HG02840 (cell line): Measurements from ENCODE around the gene SHC2.
"Not testable (repeated sequence)": the region's sequence is repeated elsewhere in the genome, so short reads cannot be mapped to it uniquely, and the experiment has no call there.

Experiments
- ATAC-seq: cut with Tn5 transposase; IDR thresholded peaks from one replicate; pipeline ENCODE4 v1.9.1; 2021; ENCODE audit warnings: mild to moderate bottlenecking, moderate library complexity, moderate number of reproducible peaks; ENCODE audit not compliant: unreplicated experiment, low FRiP score

SHC2 gene

DNA sequence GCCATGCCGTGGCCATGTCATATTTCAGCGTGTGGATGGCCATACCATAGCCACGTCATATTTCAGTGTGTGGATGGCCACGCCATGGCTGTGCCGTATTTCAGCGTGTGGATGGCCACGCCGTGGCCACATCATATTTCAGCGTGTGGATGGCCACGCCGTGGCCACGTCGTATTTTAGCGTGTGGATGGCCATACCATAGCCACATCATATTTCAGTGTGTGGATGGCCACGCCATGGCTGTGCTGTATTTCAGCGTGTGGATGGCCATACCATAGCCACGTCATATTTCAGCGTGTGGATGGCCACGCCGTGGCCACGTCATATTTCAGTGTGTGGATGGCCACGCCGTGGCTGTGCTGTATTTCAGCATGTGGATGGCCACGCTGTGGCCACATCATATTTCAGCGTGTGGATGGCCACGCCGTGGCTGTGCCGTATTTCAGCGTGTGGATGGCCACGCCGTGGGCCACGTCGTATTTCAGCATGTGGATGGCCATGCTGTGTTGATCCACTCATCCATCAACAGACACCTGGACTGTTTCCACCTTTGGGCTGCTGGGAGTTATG lies 9.8 kb downstream of the SHC2 start:
- not testable (repeated sequence) for ATAC-seq

DNA sequence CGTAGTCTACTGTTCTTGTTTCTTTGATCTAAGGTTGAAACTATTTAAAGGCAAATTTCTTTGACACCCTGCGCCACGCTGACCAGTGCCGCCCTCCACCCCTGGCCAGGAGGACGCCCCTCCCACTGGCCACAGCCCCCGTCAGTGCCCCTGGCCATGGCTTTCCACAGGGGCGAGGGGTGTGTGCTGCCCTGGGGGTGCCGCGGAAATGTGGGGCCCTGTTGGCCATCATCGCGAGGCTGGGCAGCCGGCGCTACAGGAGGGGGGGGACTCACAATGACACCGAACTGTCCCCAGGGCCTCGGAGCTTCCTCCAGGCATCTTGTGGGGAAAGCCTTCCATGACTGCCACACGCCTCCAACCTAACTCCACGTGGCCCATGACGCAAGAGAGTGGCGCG lies 10.9 kb downstream of the SHC2 start:
- ATAC-seq, result no peak

DNA sequence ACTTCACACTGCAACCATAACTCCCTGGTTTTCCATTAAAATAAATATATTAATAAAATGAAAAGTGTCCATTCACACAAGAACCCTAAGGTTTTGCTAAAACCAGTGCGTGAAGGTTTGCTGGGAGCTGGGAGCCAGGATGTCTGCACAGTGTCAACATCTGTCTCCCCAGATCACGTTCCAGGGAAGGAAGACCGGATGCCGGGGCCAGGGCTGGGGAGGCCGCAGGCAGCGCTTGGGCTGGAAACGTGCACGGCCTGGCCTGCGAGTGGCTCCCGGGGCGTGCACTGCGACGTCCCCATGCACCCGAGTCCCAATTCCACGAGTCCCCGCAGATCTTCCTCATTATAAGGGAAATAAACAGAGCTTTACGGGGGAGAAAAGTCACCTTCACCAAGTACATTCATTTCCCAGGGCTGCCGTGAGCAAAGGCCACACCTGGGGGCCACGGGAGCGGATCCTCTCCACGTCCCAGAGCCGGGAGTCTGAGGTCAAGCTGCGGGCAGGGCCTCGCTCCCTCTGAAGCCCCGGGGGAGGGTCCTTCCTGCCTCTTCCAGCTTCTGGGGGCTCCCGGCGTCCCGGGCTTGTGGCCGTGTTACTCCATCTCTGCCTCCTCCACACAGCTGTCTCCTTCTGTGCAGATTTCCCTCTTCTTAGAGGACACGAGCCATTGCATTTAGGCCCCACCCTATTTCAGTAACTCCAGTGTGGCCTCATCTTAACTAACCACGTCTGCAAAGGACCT lies 12.8 kb downstream of the SHC2 start:
- no peak for ATAC-seq

DNA sequence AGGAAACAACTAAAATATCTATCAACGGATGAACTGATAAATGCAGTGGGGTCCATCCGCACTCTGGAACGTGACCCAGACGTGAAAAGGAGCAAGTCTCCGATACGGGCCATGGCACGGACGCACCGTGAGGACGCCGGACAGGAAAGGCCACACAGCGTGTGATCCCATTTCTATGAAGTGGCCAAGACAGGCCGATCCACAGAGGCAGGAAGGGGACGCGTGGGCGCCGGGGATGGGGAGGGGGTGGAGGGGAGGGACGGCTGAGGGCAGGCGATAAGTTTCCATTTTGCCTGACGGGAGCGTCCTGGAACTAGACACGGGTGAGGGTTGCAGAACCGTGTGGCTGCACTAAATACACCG lies 13.8 kb downstream of the SHC2 start:
- no peak for ATAC-seq

DNA sequence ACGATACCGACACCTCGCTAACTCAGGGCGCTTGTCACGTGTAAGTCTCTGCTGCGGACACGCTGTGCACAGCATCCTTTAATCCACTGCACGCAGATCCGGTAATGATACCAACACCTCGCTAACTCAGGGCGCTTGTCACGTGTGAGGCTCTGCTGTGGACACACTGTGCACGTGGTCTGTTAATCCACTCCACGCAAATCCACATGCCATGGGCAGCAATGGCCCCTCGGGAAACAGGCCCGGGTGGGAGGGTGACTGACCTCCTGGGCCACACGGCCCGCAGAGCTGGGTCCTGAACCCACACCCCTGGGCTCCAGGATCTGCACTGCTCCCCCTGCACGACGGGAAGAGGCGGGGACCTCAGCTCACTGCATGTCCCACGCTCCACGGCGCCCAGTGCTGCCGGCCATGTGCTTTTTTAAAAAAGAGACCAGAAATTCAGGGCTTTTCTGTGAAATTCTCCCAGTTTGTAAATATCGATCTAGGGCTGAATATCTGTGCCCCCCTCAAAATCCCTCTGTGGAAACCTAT lies 16.1 kb downstream of the SHC2 start:
- ATAC-seq, result no peak

DNA sequence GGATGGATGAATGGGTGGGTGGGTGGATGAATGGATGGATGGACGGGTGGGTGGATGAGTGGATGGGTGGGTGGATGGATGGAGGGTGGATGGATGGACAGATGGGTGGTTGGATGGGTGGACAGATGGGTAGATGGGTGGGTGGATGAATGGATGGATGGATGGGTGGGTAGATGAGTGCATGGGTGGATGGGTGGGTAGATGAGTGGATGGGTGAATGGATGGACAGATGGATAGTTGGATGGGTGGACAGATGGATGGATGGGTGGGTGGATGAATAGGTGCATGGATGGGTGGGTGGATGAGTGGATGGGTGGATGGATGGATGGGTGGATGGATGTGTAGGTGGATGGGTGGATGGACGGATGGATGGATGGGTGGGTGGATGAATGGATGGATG lies 17.8 kb downstream of the SHC2 start:
- no peak for ATAC-seq

DNA sequence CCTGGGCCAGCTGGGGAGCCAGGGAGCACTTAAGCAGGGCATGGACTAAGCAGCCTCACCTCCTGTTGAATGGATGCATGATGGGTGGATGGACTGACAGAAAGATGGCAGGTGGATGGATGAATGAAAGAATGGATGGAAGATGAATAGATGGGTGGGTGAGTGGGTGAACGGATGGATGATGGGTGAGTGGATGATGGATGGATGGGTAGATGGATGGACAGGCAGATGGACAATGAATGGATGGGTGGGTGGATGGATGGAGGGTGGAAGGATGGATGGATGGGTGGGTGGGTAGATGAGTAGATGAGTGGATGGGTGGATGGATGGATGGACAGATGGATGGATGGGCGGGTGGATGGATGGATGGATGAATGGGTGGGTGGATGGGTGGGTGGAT lies 18.7 kb downstream of the SHC2 start:
- no peak for ATAC-seq

DNA sequence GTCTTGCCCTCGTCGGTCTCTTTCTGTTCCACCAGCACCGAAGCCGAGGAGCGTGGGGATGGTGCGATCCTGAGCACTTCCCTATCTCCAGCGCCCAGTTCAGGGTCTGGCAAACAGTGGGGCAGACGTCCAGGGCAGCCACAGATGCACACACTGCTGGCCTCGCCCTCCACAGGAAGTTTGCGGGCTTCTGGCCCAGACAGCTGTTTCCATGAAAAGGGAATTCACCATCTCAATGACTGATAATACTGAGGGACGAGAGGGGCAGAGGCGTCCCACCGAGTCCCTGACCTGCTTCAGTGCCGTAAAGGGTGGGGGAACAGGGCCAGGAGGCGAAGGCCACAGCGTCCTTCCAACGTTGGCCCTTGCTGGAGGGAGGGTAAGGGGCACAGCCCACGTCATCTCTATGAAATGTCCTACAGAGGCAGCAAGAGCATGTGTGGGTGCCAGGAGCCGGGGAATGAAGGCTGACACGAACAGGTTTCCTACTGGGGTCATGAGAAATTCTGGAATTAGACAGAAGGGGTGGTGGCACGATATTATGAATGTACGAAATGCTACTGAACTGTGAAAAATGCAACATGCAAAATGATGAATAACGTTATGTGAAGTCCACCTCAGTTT lies 19.5 kb downstream of the SHC2 start:
- ATAC-seq, result no peak

DNA sequence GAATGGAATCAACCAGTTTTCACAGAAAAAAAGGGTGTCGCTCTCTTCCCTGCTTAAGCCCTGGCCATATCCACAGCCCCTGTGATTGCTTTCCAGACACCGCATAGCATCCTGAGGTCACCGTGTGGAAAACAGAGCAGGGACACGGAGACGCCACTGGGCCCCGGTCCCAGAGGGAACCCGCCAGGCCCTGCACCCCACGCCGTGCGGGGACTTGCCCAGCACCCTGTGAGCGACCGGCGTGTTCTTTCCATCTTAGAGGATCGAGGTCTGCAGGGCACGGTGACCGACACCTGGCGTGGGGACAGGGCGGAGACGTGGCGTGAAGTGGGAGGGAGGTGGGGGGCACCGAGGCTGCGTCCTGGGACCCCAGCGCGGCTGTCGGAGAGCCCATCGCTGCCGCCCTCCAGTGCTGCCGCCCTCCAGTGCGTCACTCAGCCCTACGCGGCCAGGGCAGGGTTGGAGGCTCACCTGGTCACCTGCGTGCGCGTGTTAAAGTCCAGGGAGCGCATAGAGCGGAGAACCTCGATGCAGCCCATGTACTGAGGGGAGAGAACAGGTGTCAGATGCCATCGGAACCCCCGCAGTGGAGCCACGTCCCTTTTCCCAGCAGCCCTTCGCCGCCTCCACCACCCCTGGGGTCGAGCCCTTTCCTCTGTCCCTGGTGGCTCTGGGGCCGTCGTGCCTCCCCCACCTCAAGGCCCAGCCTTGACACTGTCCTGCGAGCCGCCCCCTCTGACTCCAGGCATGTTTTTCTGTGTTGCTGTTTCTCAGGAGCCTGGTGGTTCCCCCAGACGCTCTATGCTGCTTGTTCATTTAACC lies 20.2 kb downstream of the SHC2 start:
- ATAC-seq, result no peak

DNA sequence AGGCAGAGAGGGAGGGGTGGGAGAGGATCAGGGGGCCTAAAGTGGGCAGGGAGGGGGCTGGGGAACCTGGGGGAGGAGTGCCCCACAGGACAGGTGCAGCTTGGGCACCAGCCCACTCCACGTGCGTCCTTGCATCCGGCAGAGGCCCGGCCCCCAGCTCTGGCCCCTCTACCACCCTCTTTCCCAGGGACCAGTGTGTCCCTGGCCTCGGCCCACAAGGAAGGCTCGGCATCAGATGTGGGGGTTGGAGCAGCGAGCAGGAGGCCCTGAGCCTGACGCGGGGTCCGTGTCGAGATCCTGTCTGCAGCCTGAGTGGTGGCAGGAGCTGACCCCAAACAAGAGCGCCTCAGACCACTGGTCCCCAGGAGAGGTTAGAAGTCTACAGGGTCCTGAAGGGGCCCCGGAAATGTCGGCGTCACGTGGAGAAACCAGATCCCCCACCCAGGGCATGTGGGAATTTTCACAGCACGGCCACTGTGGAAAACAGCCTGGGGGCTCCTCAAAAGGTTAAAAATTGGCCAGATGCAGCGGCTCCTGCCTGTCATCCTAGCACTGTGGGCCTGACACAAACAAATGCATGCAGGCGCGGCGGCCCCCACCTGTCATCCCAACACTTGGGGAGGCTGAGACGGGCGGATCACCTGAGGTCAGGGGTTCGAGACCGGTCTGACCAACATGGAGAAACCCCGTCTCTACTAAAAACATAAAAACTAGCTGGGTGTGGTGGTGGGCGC lies 21.5 kb downstream of the SHC2 start:
- ATAC-seq, result no peak

DNA sequence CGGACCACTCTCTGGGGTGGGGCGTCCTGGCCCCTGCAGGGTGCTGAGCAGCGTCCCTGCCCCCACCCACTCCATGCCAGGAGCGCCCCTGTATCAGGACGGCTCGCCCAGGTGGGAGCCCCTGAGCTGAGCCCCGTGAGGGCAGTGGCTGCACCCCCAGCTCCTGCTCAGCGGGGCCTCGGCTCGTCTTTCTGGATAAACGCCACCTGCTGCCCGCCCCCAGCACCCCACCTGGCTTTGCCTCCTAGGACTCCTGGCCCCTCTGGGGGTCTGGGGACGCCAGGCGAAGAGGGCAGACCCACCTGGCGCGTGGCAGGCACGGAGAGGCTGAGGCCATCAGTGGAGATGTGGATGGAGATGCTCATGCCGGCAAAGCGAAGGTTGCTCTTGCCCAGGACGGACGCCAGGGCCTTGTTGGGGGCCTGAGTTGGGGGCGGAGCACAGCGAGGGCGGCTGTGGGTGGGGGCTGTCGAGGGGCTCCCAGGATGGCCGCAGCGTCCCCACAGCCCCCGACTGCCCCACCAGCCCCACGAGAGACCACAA lies 22.3 kb downstream of the SHC2 start:
- no peak for ATAC-seq

DNA sequence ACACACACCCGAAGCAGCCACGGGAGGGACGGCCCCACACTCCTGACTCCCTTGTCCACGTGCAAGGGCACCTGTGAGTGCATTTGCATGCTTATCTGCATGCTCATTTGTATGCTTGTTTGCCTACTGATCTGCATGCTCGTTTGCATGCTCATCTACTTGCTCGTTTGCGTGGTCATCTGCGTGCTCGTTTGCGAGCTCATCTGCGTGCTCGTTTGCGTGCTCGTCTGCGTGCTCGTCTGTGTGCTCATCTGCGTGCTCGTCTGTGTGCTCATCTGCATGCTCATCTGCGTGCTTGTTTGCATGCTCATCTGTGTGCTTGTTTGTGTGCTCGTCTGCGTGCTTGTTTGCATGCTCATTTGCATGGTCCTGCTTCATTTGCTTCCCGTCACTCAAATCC lies 23.8 kb downstream of the SHC2 start:
- ATAC-seq, result no peak

DNA sequence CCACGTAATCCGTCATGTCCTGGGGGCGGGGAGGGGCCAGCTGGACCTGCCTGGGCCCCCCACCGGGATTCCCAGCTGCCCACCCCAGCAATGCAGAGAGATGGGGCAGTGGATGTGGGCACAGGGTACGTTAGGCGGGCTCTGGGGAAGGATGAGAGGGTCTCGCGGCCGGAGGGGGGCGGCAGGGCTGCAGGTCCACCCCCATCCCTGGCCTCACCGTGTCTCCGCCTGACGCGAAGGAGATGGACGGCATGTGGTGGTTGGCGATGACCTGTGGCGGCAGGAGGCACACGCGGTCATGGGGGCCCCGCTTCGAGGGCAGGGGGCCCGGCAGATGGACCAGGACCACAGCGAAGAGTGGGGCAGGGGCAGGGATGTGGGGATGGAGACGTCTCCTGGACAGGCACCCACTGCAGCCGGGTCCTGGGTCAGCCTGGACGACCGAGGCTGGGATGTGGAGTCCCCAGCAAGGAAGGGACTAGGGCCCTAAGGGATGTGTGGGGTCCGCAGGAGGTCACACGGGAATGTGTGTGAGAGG lies 24.4 kb downstream of the SHC2 start:
- ATAC-seq, result no peak

DNA sequence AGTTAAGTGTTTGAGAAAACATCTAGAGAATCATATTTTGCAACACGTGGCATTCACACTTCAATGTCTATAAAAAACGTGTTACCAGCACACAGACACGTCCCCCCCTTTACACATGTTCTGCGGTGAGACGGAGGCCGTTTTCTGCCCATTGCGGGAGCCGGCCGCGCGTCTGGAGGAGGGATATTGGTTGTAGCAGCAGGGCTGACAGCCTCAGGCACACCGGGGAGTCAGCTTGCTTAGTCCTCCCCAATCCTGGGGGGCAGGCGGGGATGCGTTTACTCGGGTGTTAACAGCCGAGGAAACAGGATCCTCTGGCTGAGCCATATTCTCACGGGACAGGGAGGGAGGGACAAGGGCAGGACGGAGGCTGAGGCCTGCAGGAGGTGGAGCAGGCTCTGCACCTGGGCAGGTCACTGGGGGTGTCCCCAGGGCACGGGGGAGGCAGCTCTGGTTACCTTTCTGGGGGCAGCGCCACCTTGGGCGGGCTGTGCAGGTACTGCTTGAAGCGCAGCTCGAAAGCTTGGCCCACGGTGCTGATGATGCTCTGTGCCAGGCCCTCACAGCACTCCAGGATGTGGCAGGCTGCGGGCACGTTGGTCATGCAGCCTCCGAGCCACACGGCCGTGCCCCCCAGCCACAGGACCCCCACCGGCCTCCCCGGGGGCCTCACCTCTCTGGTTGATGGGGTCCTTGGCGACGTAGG lies 25.0 kb downstream of the SHC2 start:
- ATAC-seq, result no peak

DNA sequence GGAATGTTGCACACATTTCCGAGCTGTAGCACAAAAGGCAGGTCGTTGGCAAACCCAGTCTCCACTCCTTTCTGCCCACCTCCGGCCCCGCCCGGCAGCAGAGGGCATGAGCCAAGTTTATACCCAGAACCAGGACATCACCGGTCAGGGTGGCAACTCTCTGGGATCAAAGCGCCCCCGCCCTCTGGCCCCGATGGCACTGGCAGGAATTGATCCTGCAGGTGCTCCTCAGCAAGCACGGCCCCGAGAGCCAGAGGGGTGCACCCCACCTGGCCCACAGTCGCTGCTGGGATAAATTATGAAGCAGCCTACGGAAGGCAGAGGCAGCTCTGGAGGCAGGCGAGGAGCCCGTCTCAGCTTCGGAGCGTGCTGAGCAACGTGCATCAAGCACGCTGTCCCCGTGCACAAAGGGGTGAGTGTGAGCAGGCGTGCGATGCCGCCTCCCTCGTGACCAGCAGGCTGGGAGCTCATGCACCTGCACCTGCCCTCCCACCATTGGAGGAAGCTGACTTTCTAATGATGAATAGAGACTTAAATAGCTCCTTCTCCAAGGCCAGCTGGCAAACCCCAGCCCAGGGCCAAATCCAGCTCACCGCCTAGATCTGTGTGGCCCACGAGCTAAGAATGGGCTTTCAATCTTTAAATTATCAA lies 25.7 kb downstream of the SHC2 start:
- ATAC-seq, result no peak

DNA sequence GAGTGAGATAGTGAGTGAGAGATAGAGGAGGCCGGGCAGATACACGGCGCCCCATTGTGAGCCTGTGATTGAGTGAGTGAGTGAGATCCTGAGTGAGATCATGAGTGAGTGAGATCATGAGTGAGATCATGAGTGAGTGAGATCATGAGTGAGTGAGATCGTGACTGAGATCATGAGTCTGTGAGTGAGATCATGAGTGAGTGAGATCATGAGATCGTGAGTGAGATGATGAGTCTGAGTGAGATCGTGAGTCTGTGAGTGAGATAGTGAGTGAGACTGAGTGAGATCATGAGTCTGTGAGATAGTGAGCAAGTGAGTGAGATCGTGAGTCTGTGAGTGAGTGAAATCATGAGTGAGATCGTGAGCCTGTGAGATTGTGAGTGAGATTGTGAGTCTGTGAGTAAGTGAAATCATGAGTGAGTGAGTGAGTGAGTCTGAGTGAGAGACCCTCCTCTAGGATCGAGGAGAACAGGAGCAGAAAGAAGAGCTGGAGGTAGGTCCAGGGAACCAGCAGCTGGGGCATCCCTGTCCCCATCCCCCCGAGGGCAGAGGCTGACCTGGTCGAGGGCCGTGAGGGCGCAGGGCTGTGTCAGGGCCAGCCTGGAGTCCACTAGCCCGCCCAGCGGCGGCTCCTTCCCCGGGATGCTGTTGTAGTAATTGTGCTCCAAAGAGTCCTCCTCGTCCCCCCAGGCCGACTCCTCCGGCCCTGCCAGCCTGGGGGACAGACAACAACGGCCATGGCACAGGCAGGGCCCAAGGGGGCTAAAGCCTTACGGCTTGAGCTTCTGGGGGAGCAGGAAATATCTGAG lies 26.5 kb downstream of the SHC2 start:
- no peak for ATAC-seq

DNA sequence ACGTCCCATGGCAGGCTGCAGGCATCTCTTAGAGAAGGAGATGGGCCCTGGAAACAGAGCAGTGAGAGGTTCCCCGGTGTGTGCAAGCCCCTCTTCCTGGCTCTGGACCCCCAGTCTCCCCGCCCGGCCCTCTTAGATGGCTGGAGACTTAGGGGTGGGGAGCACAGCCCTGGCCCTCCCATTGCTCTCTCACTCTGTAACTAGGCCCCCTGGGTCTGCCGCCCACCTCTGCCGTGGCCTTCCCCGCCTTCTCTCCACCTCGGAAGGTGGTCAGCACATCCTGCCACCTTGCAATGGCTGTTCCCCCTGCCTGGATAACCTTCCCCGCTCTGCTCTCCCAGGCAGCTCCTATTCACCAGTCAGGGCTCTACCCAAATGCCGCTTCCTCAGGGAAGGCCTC lies 30.1 kb downstream of the SHC2 start:
- no peak for ATAC-seq

DNA sequence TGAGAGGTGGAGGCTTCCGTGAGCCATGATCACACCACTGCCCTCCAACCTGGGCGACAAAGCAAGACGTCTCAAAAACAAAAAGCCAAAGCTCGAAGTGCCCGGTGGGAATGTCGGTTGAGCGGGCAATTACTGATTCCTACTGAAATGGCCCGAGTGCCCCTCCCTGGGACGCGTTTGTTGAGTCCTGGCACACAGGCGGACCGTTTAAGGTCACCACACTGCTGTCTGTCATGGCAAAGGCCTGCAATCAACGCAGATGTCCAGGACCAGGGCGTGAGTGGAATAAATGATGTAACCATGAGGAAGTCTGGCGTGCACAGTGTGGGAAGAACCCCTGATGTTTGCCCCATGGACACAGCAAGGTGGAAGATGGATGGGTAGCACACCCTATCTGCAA lies 32.7 kb downstream of the SHC2 start:
- no peak for ATAC-seq
